ENCODE results near the gene ZNF653. TPM values are rescaled to one million over a fixed set of nuclear protein-coding genes. Genes with fewer than 3 reads are reported as not detected.

ZNF653 gene
- total RNA-seq, 4 donors from 2014 or later, result 8.6 to 33.7 (median 23.3) TPM

DNA sequence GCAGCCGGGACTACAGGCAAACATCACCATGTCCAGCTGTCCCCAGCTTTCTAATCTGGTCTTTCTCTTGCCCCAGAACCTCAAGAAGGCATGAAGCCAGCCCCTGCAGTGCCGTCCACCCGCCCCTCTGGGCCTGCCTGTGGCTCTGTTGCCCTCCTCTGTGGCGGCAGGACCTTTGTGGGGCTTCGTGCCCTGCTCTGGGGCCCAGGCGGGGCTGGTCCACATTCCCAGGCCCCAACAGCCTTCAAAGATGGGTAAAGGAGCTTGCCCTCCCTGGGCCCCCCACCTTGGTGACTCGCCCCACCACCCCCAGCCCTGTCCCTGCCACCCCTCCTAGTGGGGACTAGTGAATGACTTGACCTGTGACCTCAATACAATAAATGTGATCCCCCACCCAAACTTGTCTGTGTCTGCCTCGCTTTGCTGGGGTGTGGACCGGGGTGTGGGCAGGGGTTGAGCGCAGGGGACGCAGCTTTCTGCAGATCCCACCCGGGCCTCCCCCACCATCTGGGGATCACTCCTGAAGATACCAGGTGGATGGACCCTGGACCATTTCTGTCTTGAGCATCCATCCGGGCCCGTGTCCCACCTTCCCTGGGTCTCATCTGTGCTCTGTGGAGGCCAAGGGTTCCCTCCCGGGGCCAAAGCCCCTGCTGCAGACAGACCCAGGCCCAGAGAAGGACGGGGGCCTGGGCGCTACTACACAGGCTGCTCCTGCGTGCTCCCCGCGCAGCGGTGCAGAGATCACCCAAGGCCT lies 54.9 kb downstream of the ZNF653 start:
- no peaks in the 10 kb centered on the region for H3K27me3 ChIP-seq
- peaks cover 0 to 48% (median 0%) of the 10 kb centered on the region in 3 donors for H3K36me3 ChIP-seq
- no peaks in the 10 kb centered on the region for H3K9me3 ChIP-seq
- H3K27ac ChIP-seq, result no peak overlapping the region
- no peak for DNase-seq
- H3K4me1 ChIP-seq, result no peaks in the 10 kb centered on the region
- H3K4me3 ChIP-seq, result no peak overlapping the region
- no peak for TF ChIP-seq POLR2A (IDR thresholded peaks at IDR 0.05)
- TF ChIP-seq, protein P1, sequence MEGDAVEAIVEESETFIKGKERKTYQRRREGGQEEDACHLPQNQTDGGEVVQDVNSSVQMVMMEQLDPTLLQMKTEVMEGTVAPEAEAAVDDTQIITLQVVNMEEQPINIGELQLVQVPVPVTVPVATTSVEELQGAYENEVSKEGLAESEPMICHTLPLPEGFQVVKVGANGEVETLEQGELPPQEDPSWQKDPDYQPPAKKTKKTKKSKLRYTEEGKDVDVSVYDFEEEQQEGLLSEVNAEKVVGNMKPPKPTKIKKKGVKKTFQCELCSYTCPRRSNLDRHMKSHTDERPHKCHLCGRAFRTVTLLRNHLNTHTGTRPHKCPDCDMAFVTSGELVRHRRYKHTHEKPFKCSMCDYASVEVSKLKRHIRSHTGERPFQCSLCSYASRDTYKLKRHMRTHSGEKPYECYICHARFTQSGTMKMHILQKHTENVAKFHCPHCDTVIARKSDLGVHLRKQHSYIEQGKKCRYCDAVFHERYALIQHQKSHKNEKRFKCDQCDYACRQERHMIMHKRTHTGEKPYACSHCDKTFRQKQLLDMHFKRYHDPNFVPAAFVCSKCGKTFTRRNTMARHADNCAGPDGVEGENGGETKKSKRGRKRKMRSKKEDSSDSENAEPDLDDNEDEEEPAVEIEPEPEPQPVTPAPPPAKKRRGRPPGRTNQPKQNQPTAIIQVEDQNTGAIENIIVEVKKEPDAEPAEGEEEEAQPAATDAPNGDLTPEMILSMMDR (IDR thresholded peaks at IDR 0.05), result no peak

DNA sequence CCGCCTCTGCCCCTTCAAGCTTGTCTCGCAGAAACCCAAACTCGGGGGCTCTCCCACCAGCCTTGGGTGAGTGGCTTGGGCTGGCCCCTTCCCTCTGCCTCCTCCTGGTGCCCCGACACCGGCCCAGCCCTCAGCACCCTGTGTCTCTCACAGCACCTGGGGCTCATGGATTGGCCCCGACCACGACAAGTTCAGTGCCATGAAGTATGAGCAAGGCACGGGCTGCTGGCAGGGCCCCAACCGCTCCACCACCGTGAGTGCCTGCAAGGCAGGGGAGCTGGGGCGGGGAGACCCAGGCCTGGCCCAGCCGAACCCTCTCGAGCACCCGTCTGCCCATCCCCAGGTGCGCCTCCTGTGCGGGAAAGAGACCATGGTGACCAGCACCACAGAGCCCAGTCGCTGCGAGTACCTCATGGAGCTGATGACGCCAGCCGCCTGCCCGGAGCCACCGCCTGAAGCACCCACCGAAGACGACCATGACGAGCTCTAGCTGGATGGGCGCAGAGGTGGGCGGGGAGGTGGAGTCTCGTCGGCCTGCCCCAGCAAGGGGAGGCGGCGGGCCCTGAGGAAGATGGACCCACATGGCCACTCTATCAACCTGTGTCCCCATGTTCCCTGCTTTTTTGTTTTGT lies 56.6 kb downstream of the ZNF653 start:
- Histone ChIP-seq H3K4me1 (no peaks in the 10 kb centered on the region), H3K36me3 (peaks cover 0 to 65% (median 0%) of the 10 kb centered on the region in 3 donors), H3K9me3 (no peaks in the 10 kb centered on the region), H3K27me3 (no peaks in the 10 kb centered on the region), H3K27ac (no peak overlapping the region), H3K4me3 (no peak overlapping the region)
- TF ChIP-seq, protein P1 (IDR thresholded peaks at IDR 0.05), result no peak
- TF ChIP-seq POLR2A (IDR thresholded peaks at IDR 0.05), result no peak
- no peak for DNase-seq

DNA sequence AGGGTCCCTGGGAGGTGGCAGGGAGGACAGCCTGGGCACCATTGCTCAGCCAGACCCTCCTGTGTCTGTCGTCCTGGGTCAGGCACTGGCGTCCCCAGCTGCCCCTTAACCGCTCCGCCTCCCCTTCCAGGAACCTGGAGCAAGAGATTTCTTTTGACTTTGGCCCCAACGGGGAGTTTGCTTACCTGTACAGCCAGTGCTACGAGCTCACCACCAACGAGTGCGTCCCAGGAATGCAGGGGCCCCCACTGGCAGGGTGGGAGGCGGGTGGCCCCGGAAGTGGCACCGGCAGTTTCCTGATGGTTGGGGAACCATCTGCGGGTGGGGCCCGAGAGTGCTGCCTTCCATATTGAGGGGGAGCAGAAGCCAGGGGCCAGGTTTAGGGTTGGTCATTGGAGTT lies 57.2 kb downstream of the ZNF653 start:
- no peak for DNase-seq
- no peak overlapping the region for H3K27ac ChIP-seq
- no peaks in the 10 kb centered on the region for H3K9me3 ChIP-seq
- no peaks in the 10 kb centered on the region for H3K27me3 ChIP-seq
- H3K4me1 ChIP-seq, result no peaks in the 10 kb centered on the region
- TF ChIP-seq, protein P1 (IDR thresholded peaks at IDR 0.05), result no peak
- no peak for TF ChIP-seq POLR2A (IDR thresholded peaks at IDR 0.05)
- H3K36me3 ChIP-seq, result peaks cover 0 to 72% (median 0%) of the 10 kb centered on the region in 3 donors
- H3K4me3 ChIP-seq, result no peak overlapping the region

DNA sequence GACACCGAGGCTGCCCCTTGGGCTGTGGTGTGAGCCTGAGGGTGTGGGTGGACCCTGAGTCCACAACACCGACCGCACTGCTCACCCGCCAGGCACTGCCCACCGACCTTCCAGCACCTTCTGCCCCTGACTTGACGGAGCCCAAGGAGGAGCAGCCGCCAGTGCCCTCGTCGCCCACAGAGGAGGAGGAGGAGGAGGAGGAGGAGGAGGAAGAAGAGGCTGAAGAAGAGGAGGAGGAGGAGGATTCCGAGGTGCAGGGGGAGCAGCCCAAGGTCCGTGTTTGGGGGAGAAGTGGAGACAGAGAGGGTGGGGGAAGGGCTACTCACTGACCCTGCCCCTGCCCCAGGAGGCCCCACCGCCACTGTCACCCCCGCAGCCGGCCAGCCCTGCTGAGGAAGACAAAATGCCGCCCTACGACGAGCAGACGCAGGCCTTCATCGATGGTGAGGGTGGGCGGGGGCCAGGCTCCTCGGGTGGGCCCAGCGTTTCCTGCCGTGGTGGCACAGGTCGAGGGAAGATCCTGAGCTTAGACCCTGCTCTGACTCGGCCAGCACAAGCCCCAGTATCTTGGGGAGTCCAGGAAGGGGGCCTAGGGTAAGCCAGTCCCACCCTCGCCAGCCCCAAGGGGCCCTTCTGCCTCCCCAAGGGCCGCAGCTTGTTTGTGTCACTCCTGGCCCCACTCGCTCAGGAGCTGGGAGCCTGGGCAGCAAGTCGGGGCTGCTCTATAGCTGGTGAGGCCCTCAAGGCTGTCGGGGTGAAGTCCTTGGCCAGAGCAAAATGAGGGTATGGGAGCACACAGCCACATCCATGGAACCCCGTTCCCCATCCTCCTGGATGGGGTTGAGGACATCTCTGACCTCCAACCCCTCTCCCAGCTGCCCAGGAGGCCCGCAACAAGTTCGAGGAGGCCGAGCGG lies 58.0 kb downstream of the ZNF653 start:
- Histone ChIP-seq H3K4me3 (no peak overlapping the region), H3K9me3 (no peaks in the 10 kb centered on the region), H3K27ac (no peak overlapping the region), H3K36me3 (peaks cover 0 to 80% (median 0%) of the 10 kb centered on the region in 3 donors), H3K4me1 (no peaks in the 10 kb centered on the region), H3K27me3 (no peaks in the 10 kb centered on the region)
- no peak for TF ChIP-seq POLR2A (IDR thresholded peaks at IDR 0.05)
- TF ChIP-seq, protein P1 (IDR thresholded peaks at IDR 0.05), result no peak
- no peak for DNase-seq

DNA sequence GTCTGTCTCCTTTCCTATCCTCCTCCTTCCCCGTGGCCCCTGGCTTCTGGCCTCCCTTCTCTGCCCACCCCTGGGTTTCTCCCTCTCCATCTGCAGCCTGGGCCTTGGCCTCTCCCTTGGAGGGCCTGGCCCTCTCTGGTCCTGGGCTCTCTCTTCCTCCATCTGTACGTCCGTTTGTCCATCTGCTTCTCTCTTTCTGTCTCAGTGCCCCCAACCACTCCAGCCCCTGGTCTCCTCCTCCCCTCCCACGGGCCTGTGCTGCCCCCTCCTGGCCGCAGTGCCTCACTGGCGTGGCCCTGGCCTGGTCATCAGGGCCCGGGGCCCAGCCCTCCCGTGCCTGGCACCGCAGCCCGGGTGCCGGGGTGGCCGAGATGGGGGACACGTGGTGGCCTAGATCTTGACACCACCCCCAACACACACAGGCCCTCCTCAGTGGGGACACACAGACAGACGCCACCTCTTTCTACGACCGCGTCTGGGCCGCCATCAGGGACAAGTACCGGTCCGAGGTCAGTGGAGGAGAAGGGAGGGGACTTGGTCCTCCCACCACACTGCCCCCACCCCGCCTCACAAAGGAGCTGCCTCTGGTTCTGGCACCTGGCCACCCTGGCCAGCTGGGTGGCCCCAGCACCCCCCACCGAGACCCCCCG lies 58.9 kb downstream of the ZNF653 start:
- DNase-seq, result peak; percentile 37 to 69 (median 58)
- Histone ChIP-seq H3K27me3 (no peaks in the 10 kb centered on the region), H3K4me1 (no peaks in the 10 kb centered on the region), H3K27ac (no peak overlapping the region), H3K9me3 (no peaks in the 10 kb centered on the region), H3K4me3 (no peak overlapping the region), H3K36me3 (peaks cover 0 to 88% (median 0%) of the 10 kb centered on the region in 3 donors)
- TF ChIP-seq, protein P1 (IDR thresholded peaks at IDR 0.05), result peak in 5 of 6 experiments; percentile 55 to 75 (median 69)
- no peak for TF ChIP-seq POLR2A (IDR thresholded peaks at IDR 0.05)

Measured in Peyer's patch (tissue), 4 donors.